ENCODE data around the gene EML6.

Gene EML6

GRCh38 chr2:54850171-54851122 lies 127.0 kb downstream of the EML6 start:
- in situ Hi-C loops (cut with HindIII; ENCODE audit: low sequenced_read_pairs): no loop called here
- no peak for DNase-seq (ENCODE audit: low read depth)
- TF ChIP-seq, protein P1, sequence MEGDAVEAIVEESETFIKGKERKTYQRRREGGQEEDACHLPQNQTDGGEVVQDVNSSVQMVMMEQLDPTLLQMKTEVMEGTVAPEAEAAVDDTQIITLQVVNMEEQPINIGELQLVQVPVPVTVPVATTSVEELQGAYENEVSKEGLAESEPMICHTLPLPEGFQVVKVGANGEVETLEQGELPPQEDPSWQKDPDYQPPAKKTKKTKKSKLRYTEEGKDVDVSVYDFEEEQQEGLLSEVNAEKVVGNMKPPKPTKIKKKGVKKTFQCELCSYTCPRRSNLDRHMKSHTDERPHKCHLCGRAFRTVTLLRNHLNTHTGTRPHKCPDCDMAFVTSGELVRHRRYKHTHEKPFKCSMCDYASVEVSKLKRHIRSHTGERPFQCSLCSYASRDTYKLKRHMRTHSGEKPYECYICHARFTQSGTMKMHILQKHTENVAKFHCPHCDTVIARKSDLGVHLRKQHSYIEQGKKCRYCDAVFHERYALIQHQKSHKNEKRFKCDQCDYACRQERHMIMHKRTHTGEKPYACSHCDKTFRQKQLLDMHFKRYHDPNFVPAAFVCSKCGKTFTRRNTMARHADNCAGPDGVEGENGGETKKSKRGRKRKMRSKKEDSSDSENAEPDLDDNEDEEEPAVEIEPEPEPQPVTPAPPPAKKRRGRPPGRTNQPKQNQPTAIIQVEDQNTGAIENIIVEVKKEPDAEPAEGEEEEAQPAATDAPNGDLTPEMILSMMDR (IDR thresholded peaks at IDR 0.05; ENCODE audit: low read depth, low read length, missing control alignments): no peak
- no peak overlapping the region for H3K4me3 ChIP-seq (ENCODE audit: low read depth, low read length)

- TF ChIP-seq, protein P1 (IDR thresholded peaks at IDR 0.05; ENCODE audit: low read depth, low read length, missing control alignments): no peak
- in situ Hi-C loops (cut with HindIII; ENCODE audit: low sequenced_read_pairs): no loop called here
- DNase-seq (ENCODE audit: low read depth): no peak
- H3K4me3 ChIP-seq (ENCODE audit: low read depth, low read length): no peak overlapping the region
These were observed 130.3 kb downstream of the EML6 start for GRCh38 chr2:54853616-54854310.

DNA sequence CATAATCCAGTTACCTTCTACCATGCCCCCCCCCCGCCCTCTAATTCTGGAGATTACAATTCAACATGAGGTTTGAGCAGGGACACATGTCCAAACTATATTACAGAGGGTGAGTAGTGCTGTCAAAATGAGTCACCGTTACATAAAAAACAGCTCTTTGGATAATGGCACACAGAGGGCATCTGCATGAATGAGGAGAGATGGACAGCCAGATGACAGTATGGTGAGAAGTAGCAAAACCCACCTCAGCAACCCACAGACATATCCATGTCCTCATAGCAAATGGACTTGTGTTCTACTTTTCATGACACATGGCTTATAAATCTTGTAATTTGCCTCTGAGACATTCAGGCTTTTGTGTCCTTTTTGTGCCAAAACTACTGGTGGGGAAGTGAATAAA lies 132.0 kb downstream of the EML6 start:
- no peak for DNase-seq (ENCODE audit: low read depth)
- in situ Hi-C loops (cut with HindIII; ENCODE audit: low sequenced_read_pairs): no loop called here
- H3K4me3 ChIP-seq (ENCODE audit: low read depth, low read length): no peak overlapping the region
- TF ChIP-seq, protein P1 (IDR thresholded peaks at IDR 0.05; ENCODE audit: low read depth, low read length, missing control alignments): no peak

- no peak overlapping the region for H3K4me3 ChIP-seq (ENCODE audit: low read depth, low read length)
- TF ChIP-seq, protein P1 (IDR thresholded peaks at IDR 0.05; ENCODE audit: low read depth, low read length, missing control alignments): no peak
- peak; percentile 20 for DNase-seq (ENCODE audit: low read depth)
- in situ Hi-C loops (cut with HindIII; ENCODE audit: low sequenced_read_pairs): no loop called here
These were observed 134.7 kb downstream of the EML6 start for GRCh38 chr2:54858021-54858681.

- in situ Hi-C loops (cut with HindIII; ENCODE audit: low sequenced_read_pairs): no loop called here
- no peak overlapping the region for H3K4me3 ChIP-seq (ENCODE audit: low read depth, low read length)
- TF ChIP-seq, protein P1 (IDR thresholded peaks at IDR 0.05; ENCODE audit: low read depth, low read length, missing control alignments): no peak
- no peak for DNase-seq (ENCODE audit: low read depth)
These were observed 136.0 kb downstream of the EML6 start for GRCh38 chr2:54859416-54859815.

DNA sequence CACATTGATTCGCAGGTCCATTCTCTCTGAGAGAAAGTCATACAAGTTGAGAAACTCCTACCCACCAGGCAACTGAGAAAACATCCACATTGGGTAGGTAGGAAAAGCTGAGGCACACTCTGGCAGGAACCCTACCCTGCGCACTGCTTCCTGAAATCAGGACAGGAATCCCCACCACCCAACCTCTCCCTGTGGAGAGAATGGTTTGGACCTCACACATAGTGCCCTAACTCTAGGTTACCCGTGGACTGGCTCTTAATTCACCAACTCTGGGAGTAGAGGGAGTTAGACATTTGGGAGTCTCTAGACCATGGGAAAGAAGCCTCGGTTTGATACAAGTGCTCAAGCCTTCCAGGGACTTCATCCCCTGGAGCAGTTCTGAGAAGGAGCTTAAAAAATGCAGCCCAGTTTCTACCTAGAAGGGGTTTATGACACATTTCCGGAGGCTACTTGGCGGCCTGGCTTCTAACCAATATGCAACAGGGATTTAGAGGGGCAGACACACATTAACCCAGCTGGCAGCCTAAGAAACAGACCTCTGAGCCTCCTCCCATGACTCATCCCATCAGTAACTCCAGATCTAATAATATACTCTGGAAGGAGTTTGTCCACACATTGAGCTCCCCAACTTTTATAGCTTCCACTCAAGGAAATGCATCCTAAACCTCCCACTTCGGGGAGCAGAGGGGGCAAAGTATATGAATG lies 136.7 kb downstream of the EML6 start:
- in situ Hi-C loops (cut with HindIII; ENCODE audit: low sequenced_read_pairs): no loop called here
- no peak overlapping the region for H3K4me3 ChIP-seq (ENCODE audit: low read depth, low read length)
- DNase-seq (ENCODE audit: low read depth): peak; percentile 81
- TF ChIP-seq, protein P1 (IDR thresholded peaks at IDR 0.05; ENCODE audit: low read depth, low read length, missing control alignments): no peak

All from astrocyte of the cerebellum (primary cell).